ENCODE results near the gene TUBA1B.
A peak's percentile ranks its signal among the peaks of the same experiment; 100 is the strongest.

- TF ChIP-seq CTCF (IDR thresholded peaks at IDR 0.05; ENCODE audit: insufficient read depth, low read depth, low read length) (no peak), EZH2 (IDR thresholded peaks at IDR 0.05; ENCODE audit: insufficient read depth, low read length) (peak; percentile 83)
These were observed 36.8 kb downstream of the TUBA1B start, which contains the start of gene DHH for GRCh38 chr12:49094160-49094974.

Measured in astrocyte (in vitro differentiated cells and primary cell).